Aorta (tissue), 5 donors: ENCODE data around the gene CST6. TPM values are rescaled to one million over a fixed set of nuclear protein-coding genes. Genes with fewer than 3 reads are reported as not detected.
A peak's percentile ranks its signal among the peaks of the same experiment; 100 is the strongest.

Experiments
- ATAC-seq: fragments of 200-7000 bp; cut with Tn5 transposase; one replicate; pipeline ENCODE4 v1.9.1; 2022; ENCODE audit warnings: moderate library complexity; ENCODE audit not compliant: low FRiP score
- DNase-seq, 2 donors: peaks; one replicate each; pipeline ENCODE4 v3.0.0-alpha.2; 2020
- H3K27ac ChIP-seq, 2 donors: one replicate each; pipeline ENCODE4 v1.5.1; 2013; ENCODE audit warnings: low read length in 2 of 2, mild to moderate bottlenecking in 2 of 2, moderate library complexity in 2 of 2, control low read depth in 1 of 2, inconsistent platforms in 1 of 2, low read depth in 1 of 2
- H3K27me3 ChIP-seq, 2 donors: one replicate each; pipeline ENCODE4 v1.6.1; 2013; ENCODE audit warnings: control low read depth in 1 of 2, low read length in 1 of 2, mild to moderate bottlenecking in 1 of 2, moderate library complexity in 1 of 2; ENCODE audit not compliant: insufficient read depth in 2 of 2, control insufficient read depth in 1 of 2
- H3K36me3 ChIP-seq, 2 donors: one replicate each; pipeline ENCODE4 v1.6.1; 2013; ENCODE audit warnings: control low read depth in 1 of 2, low read length in 1 of 2, mild to moderate bottlenecking in 1 of 2; ENCODE audit not compliant: insufficient read depth in 2 of 2, control insufficient read depth in 1 of 2
- H3K4me1 ChIP-seq, 2 donors: one replicate each; pipeline ENCODE4 v1.6.1; 2013; ENCODE audit warnings: low read length in 2 of 2, control low read depth in 1 of 2, mild to moderate bottlenecking in 1 of 2, moderate library complexity in 1 of 2; ENCODE audit not compliant: insufficient read depth in 2 of 2, control insufficient read depth in 1 of 2
- H3K4me3 ChIP-seq, 2 donors: one replicate each; pipeline ENCODE4 v1.5.1; 2013; ENCODE audit warnings: low read length in 2 of 2, control low read depth in 1 of 2, mild to moderate bottlenecking in 1 of 2
- H3K9me3 ChIP-seq: one replicate; pipeline ENCODE4 v1.6.1; 2013; ENCODE audit warnings: mild to moderate bottlenecking, low read length; ENCODE audit not compliant: control insufficient read depth
- WGBS, 2 donors: extraction: QIAGEN DNeasy Blood & Tissue Kit; methylation state at CpG; one replicate each; pipeline ENCODE4 v1.1.7; 2013; 5-methylcytosine and 5-hydroxymethylcytosine counted together
- intact Hi-C, 2 donors: fragments of 100-400 bp; cut with DNase I; formaldehyde crosslinking; loops; one replicate each; pipeline versions ENCODE4 v1.14.2 to v1.15.0; 2022
- long read RNA-seq, 2 donors: library from polyadenylated mRNA; unstranded; transcript quantifications; one replicate each; pipeline ENCODE4 v2.0.0, GENCODE V29; 2020 to 2021
- polyA plus RNA-seq, 2 donors: library from polyadenylated mRNA; stranded (reverse); fragments of 200-250 nt; gene quantifications; one replicate each; pipeline ENCODE4 v1.2.3, GENCODE V29; 2013
- total RNA-seq, 2 donors: library from RNA; stranded (reverse); fragmentation: NEBNext Ultra II Directional; extraction: Animal tissue kit (Norgen Biotek cat#: 25700); gene quantifications; one replicate each; pipeline ENCODE4 v1.2.1, GENCODE V29; 2021
- donor health status: healthy with polysubstance abuse.
- donor health status: Bipolar disorder and iron deficiency.
- donor health status: DM: no; HTN: no; CAD: no.
- donor health status: DM: no; HTN: no; CAD: no.
- donor health status: DM: yes; HTN: yes; CAD: no.

CST6 gene, protein sequence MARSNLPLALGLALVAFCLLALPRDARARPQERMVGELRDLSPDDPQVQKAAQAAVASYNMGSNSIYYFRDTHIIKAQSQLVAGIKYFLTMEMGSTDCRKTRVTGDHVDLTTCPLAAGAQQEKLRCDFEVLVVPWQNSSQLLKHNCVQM
- total RNA-seq: 10 to 100 TPM in 1 of 2 donors, 1 to 10 TPM in 1; 6.6 to 14.0 TPM
- 10 to 100 TPM; 19.0 to 28.0 TPM for polyA plus RNA-seq
- long read RNA-seq, donor 1, partial matches to known transcripts: 1 of 3 reads
- long read RNA-seq, donor 1, other reads (novel, unspliced or antisense): 0 of 3 reads
- long read RNA-seq, donor 2: 0 reads

DNA sequence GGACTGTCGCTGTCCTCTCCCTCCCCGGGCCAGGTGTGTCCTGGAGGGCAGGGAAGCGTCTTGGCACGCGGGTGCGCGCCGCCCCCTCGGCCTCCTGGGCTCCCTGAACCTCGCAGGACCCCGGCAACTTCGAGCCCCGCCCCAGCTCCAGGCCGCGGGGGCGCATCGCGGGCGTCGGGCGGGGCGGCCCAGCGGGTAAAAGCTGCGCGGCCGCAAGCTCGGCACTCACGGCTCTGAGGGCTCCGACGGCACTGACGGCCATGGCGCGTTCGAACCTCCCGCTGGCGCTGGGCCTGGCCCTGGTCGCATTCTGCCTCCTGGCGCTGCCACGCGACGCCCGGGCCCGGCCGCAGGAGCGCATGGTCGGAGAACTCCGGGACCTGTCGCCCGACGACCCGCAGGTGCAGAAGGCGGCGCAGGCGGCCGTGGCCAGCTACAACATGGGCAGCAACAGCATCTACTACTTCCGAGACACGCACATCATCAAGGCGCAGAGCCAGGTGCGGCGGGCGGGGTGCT, at the start of gene CST6:
Gene CST6, plus strand, starts transcription at position 224 of the 519 bp plus-strand sequence. Its CDS starts 37 bp downstream, at position 261.
- H3K9me3 ChIP-seq: no peaks in the 10 kb centered on the region
- intact Hi-C loops: no loop called here
- DNase-seq (no peak), ATAC-seq (no peak)
- H3K4me3 ChIP-seq: no peak within 1 kb of the TSS
- H3K27me3 ChIP-seq: no peaks in the 10 kb centered on the region
- H3K36me3 ChIP-seq: no peaks in the 10 kb centered on the region
- H3K27ac ChIP-seq: peak within 1 kb of the TSS; percentile 57 to 59
- WGBS, 2 donors: 10 to 14% methylated on average over 56 to 61 of the region's 61 CpGs
- H3K4me1 ChIP-seq: no peaks in the 10 kb centered on the region

GRCh38 chr11:65962141-65962564, 49.7 kb upstream of the CST6 start:
- ATAC-seq (no peak), DNase-seq (no peak)
- WGBS, 2 donors: 5 to 7% methylated on average over 13 of the region's 13 CpGs
- Histone ChIP-seq H3K27me3 (no peaks in the 10 kb centered on the region), H3K27ac (no peak overlapping the region), H3K4me1 (no peaks in the 10 kb centered on the region), H3K9me3 (no peaks in the 10 kb centered on the region), H3K4me3 (peak overlapping the region; percentile 74 to 86), H3K36me3 (peaks cover 0 to 15% of the 10 kb centered on the region in 2 donors)
- intact Hi-C loops: loop anchor here in 1 of 2 donors (5.0 kb wide), 1 partner anchor 40 kb away; no protein-coding TSS in a partner anchor

- no peak overlapping the region for H3K4me3 ChIP-seq
- no peaks in the 10 kb centered on the region for H3K27me3 ChIP-seq
- H3K27ac ChIP-seq: no peak overlapping the region
- ATAC-seq (no peak), DNase-seq (no peak)
- intact Hi-C loops: loop anchor here in 1 of 2 donors (5.0 kb wide), 2 partner anchors 43 to 98 kb away; no protein-coding TSS in a partner anchor
- H3K9me3 ChIP-seq: no peaks in the 10 kb centered on the region
- no peaks in the 10 kb centered on the region for H3K4me1 ChIP-seq
- H3K36me3 ChIP-seq: peaks cover 0 to 20% of the 10 kb centered on the region in 2 donors
- 87 to 89% methylated on average over 10 of the region's 10 CpGs for WGBS, 2 donors
Observed at GRCh38 chr11:65964906-65965305, 46.9 kb upstream of the CST6 start.

- Histone ChIP-seq H3K4me3 (no peak overlapping the region), H3K4me1 (no peaks in the 10 kb centered on the region), H3K27me3 (no peaks in the 10 kb centered on the region), H3K9me3 (no peaks in the 10 kb centered on the region), H3K36me3 (peaks cover 0 to 20% of the 10 kb centered on the region in 2 donors), H3K27ac (no peak overlapping the region)
- intact Hi-C loops: loop anchor here in 1 of 2 donors (5.0 kb wide), 1 partner anchor 99 kb away; no protein-coding TSS in a partner anchor
- ATAC-seq (no peak), DNase-seq (no peak)
- WGBS, 2 donors: 92% methylated on average over 36 of the region's 36 CpGs
Observed at GRCh38 chr11:65965986-65966762, 45.6 kb upstream of the CST6 start.

DNA sequence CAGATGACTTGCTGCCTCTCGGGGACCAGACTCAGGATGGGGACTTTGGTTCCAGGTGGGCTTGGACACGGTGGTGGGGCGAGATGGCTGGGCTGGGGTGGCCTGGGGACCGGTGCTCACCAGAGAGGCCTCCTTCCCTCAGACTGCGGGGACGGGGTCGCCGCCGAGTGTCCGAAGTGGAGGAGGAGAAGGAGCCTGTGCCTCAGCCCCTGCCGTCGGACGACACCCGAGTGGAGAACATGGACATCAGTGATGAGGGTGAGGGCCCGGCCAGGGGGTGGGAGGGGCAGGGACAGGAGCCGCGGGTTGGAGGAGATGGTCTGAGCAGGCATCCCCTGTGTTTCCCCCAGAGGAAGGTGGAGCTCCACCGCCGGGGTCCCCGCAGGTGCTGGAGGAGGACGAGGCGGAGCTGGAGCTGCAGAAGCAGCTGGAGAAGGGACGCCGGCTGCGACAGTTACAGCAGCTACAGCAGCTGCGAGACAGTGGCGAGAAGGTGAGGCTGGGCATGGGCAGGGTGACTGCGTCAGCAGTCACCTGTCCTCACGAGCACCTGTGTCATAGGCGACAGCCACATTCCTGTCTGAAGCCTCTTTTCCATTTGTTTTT, 44.4 kb upstream of the CST6 start:
- no peak overlapping the region for H3K27ac ChIP-seq
- H3K36me3 ChIP-seq: peaks cover 0 to 20% of the 10 kb centered on the region in 2 donors
- WGBS, 2 donors: 89 to 91% methylated on average over 25 to 30 of the region's 30 CpGs
- H3K4me3 ChIP-seq: no peak overlapping the region
- no peaks in the 10 kb centered on the region for H3K27me3 ChIP-seq
- no peaks in the 10 kb centered on the region for H3K4me1 ChIP-seq
- ATAC-seq (no peak), DNase-seq (no peak)
- intact Hi-C loops: loop anchor here in 1 of 2 donors (5.0 kb wide), 1 partner anchor 100 kb away; no protein-coding TSS in a partner anchor
- no peaks in the 10 kb centered on the region for H3K9me3 ChIP-seq

GRCh38 chr11:65968600-65969482, 43.0 kb upstream of the CST6 start:
- 81 to 83% methylated on average over 15 of the region's 15 CpGs for whole genome bisulfite sequencing, 2 donors
- peak; percentile 23 for ATAC-seq
- no peaks in the 10 kb centered on the region for H3K9me3 ChIP-seq
- no peaks in the 10 kb centered on the region for H3K4me1 ChIP-seq
- no peaks in the 10 kb centered on the region for H3K27me3 ChIP-seq
- H3K27ac ChIP-seq: no peak overlapping the region
- H3K36me3 ChIP-seq: peaks cover 0 to 20% of the 10 kb centered on the region in 2 donors
- no peak overlapping the region for H3K4me3 ChIP-seq
- DNase-seq: no peak
- intact Hi-C loops: loop anchor here in 1 of 2 donors (5.0 kb wide), 1 partner anchor 102 kb away; no protein-coding TSS in a partner anchor

DNA sequence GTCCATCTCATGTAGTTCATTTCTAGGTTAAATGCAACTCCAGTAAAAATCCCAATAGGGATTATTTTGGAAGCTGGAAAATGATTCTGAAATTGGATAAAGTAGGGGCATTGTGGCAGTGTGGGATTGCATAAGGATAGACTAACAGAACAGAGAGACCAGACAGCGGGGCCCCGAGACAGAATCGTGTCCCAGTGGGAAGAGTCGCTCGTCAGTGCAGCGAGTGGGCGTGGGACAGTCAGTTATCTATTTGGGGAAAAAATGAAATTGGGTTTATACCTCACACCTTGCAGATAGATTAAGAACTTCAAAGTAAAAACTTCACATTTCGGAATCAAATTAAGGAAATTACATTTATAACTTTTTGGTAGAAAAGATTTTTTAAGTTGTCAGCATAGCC, 39.7 kb upstream of the CST6 start:
- H3K4me3 ChIP-seq: no peak overlapping the region
- WGBS, 2 donors: 93 to 94% methylated on average over 8 of the region's 8 CpGs
- no peaks in the 10 kb centered on the region for H3K27me3 ChIP-seq
- ATAC-seq (no peak), DNase-seq (no peak)
- H3K4me1 ChIP-seq: no peaks in the 10 kb centered on the region
- H3K9me3 ChIP-seq: no peaks in the 10 kb centered on the region
- H3K27ac ChIP-seq: no peak overlapping the region
- intact Hi-C loops: no loop called here
- H3K36me3 ChIP-seq: peaks cover 0 to 6% of the 10 kb centered on the region in 2 donors
